ENCODE measurements around the gene MRPL1. TPM values are rescaled to one million over a fixed set of nuclear protein-coding genes. Genes with fewer than 3 reads are reported as not detected.

The MRPL1 gene
- total and polyA plus RNA-seq, 2 of the 13 experiments (the other 11 are each of a cell fraction or from before 2014, with no cell fraction given), result 23.3 to 61.5 TPM

- TF ChIP-seq, protein P1, sequence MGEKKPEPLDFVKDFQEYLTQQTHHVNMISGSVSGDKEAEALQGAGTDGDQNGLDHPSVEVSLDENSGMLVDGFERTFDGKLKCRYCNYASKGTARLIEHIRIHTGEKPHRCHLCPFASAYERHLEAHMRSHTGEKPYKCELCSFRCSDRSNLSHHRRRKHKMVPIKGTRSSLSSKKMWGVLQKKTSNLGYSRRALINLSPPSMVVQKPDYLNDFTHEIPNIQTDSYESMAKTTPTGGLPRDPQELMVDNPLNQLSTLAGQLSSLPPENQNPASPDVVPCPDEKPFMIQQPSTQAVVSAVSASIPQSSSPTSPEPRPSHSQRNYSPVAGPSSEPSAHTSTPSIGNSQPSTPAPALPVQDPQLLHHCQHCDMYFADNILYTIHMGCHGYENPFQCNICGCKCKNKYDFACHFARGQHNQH (CRISPR knock-in tag; IDR thresholded peaks at IDR 0.05), result no peak; the same call in 1 of the 2 replicates
- TF ChIP-seq PPARG (CRISPR knock-in tag; conservative IDR thresholded peaks at IDR 0.05), result 0 out of 2 replicates have a peak, but pooled peaks have one; percentile 17
- TF ChIP-seq FOXA1 (IDR thresholded peaks at IDR 0.05), result no peak
- peak; percentile 79 for TF ChIP-seq FOXA1 (CRISPR knock-in tag; IDR thresholded peaks at IDR 0.05)
- TF ChIP-seq HOXA9 (CRISPR knock-in tag; IDR thresholded peaks at IDR 0.05; ENCODE audit: borderline replicate concordance), result 0 out of 2 replicates have a peak, but pooled peaks have one; percentile 14
- TF ChIP-seq, protein P2, sequence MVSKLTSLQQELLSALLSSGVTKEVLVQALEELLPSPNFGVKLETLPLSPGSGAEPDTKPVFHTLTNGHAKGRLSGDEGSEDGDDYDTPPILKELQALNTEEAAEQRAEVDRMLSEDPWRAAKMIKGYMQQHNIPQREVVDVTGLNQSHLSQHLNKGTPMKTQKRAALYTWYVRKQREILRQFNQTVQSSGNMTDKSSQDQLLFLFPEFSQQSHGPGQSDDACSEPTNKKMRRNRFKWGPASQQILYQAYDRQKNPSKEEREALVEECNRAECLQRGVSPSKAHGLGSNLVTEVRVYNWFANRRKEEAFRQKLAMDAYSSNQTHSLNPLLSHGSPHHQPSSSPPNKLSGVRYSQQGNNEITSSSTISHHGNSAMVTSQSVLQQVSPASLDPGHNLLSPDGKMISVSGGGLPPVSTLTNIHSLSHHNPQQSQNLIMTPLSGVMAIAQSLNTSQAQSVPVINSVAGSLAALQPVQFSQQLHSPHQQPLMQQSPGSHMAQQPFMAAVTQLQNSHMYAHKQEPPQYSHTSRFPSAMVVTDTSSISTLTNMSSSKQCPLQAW (CRISPR knock-in tag; IDR thresholded peaks at IDR 0.05), result peak; percentile 52
- peak; percentile 48; the same call in 1 of the 2 replicates for TF ChIP-seq KMT2A (CRISPR knock-in tag; IDR thresholded peaks at IDR 0.05)
- TF ChIP-seq KLF16 (CRISPR knock-in tag; IDR thresholded peaks at IDR 0.05), result 0 out of 4 replicates have a peak, but pooled peaks of 1 of the 2 experiments have one; percentile 4
- TF ChIP-seq SAP130 (CRISPR knock-in tag; IDR thresholded peaks at IDR 0.05; ENCODE audit: low read depth), result peak; percentile 84
- TF ChIP-seq HDAC1 (CRISPR knock-in tag; IDR thresholded peaks at IDR 0.05), result peak; percentile 40; the same call in 1 of the 2 replicates
- TF ChIP-seq SATB2 (CRISPR knock-in tag; IDR thresholded peaks at IDR 0.05), result no peak
- no peak for TF ChIP-seq NPAS2 (CRISPR knock-in tag; IDR thresholded peaks at IDR 0.05; ENCODE audit: borderline replicate concordance)
- peak; percentile 32 for TF ChIP-seq ZFX (CRISPR knock-in tag; IDR thresholded peaks at IDR 0.05; ENCODE audit: low read depth)
- peak; percentile 27; the same call in 1 of the 2 replicates for TF ChIP-seq ZNF772 (CRISPR knock-in tag; IDR thresholded peaks at IDR 0.05)
- TF ChIP-seq POLR2A (IDR thresholded peaks at IDR 0.05; ENCODE audit: insufficient read depth in 1 of 2, low read depth in 2 of 2, low read length in 2 of 2), result peak; percentile 42 to 54; a peak in 2 of 4 replicates
- no peak for TF ChIP-seq ZNF282 (IDR thresholded peaks at IDR 0.05; ENCODE audit: partially characterized antibody)
- TF ChIP-seq ZNF788 (CRISPR knock-in tag; IDR thresholded peaks at IDR 0.05; ENCODE audit: borderline replicate concordance), result no peak; the same call in 1 of the 2 replicates
- TF ChIP-seq CBX2 (IDR thresholded peaks at IDR 0.05; ENCODE audit: low read depth, low read length), result no peak
- no peak for TF ChIP-seq CBX2 (CRISPR knock-in tag; IDR thresholded peaks at IDR 0.05; ENCODE audit: low read depth)
- peak; percentile 30 for TF ChIP-seq DRAP1 (CRISPR knock-in tag; IDR thresholded peaks at IDR 0.05)
- TF ChIP-seq MEIS2 (CRISPR knock-in tag; IDR thresholded peaks at IDR 0.05), result peak; percentile 42; the same call in 1 of the 2 replicates
- no peak for TF ChIP-seq LCORL (IDR thresholded peaks at IDR 0.05)
- TF ChIP-seq LCORL (CRISPR knock-in tag; IDR thresholded peaks at IDR 0.05), result 0 out of 2 replicates have a peak, but pooled peaks have one; percentile 23
- 0 out of 2 replicates have a peak, but pooled peaks have one; percentile 41 for TF ChIP-seq POLR2G (IDR thresholded peaks at IDR 0.05; ENCODE audit: low read depth, low read length)
- 0 out of 2 replicates have a peak, but pooled peaks have one; percentile 6 for TF ChIP-seq SOX5 (CRISPR knock-in tag; IDR thresholded peaks at IDR 0.05; ENCODE audit: borderline replicate concordance)
- TF ChIP-seq HNRNPL (IDR thresholded peaks at IDR 0.05; ENCODE audit: low read depth, low read length), result no peak
- TF ChIP-seq NFE2 (CRISPR knock-in tag; IDR thresholded peaks at IDR 0.05), result no peak
- TF ChIP-seq ZNF691 (CRISPR knock-in tag; IDR thresholded peaks at IDR 0.05; ENCODE audit: borderline replicate concordance, low read depth), result no peak
Measured at GRCh38 chr4:77818073-77818601, 44.5 kb upstream of the MRPL1 start (continued).
